HG02970 (cell line): Measurements from ENCODE around the gene ABCG5.

Experiments used
- ATAC-seq: cut with Tn5 transposase; IDR thresholded peaks from one replicate; pipeline ENCODE4 v1.9.1; 2021; ENCODE audit warnings: mild to moderate bottlenecking, moderate library complexity, moderate number of reproducible peaks; ENCODE audit not compliant: unreplicated experiment, low FRiP score

The ABCG5 gene

DNA sequence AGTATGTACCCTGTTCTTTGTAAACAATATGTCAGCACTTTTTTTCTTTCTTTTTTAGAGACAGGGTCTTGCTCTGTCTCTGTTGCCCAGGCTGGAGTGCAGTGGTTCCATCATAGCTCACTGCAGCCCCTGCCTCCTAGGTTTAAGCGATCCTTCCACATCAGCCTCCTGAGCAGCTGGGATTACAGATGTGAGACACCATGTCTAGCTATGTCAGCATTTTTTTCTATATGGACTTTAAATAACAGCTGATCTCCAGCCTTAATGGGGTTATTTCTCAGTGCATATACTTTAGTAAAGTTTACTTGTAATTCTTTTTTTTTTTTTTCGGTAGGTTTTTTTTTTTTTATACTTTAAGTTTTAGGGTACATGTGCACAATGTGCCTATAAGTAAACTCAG lies 26.6 kb downstream of the ABCG5 start:
- ATAC-seq: no peak

DNA sequence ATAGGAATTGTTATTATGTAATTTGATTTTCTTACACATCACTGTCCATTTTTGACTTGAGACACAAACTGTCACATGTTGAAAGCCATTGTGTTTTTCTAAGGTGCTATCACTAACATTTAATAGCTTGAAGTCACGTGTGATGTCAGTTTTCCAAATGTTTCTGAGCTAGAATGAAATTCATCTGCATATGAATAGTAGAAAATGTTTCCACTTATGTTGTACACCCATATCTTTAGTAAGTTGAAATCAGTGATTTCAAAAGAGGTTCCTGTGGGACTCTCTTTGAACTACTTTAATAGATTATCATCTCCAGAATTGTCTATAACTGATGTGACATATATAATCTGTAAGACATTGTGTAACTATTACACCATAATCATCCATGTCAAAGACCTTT lies 27.8 kb downstream of the ABCG5 start:
- ATAC-seq: no peak

DNA sequence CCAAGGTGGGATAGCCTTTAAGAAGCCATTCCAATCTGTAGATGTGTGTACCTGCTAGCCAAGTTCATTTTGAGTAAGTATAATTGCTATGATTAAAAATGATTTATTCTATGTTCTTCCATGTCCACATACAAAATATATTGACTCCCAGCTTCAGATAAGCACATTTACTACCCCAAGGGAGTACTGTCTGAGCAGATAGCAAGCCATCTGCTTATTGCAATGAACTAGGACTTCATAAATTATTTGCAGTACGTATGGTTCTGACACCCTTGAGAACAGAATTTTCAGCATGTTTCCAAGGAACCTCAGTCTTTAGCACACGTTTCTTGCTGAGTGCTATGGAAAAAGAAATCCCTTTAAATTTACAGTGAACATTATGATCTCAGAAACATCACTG lies 28.2 kb downstream of the ABCG5 start:
- ATAC-seq: no peak

DNA sequence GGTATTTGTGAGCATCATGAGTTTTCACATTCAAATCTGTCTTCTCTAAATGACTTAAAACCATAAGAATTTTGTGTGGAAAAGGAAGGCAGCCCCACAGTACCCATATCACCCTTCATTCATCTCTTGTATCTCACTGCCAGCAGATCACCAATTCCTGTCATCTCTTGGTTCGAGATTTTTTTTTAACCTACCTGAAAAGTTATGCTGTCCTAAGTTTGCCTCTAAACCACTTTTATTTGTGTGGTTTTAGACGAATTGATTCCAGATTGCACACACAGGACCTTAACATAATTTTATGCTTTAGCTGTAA lies 32.0 kb downstream of the ABCG5 start:
- no peak for ATAC-seq

DNA sequence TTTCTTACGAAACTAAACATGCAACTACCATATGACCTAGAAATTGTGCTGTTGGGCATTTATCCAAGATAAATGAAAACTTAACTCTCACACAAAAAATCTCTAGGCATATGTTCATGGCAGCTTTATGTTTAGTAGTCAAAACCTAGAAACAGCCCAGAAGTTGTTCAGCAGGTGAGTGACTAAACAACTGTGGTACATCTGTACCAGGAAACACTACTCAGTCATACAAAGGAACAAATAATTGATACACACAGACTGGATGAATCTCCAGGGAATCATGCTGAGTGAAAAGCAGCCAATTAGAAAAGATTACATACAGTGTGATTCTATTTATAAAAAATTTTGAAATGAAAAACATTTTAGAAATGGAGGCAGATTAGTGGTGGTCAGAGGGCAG lies 35.5 kb downstream of the ABCG5 start:
- ATAC-seq: no peak

DNA sequence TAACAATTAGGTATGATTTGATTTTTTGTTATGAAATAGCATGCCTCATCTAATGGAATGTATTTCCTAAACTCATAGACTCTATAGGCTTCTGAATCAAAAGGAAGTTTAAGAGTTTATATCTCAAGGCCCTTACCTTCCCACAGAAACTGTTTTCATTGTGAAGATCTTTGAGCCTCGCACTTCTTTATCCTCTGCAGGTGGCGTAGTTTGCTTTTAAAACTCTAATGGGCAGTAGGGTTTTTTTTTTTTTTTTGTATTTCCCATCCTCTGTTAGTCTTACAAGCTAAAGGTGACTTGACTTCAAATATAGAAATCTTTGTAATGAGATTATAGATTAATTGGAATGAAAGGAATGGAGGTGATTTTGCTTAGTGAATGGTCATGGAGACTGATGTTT lies 36.5 kb downstream of the ABCG5 start:
- ATAC-seq: no peak

DNA sequence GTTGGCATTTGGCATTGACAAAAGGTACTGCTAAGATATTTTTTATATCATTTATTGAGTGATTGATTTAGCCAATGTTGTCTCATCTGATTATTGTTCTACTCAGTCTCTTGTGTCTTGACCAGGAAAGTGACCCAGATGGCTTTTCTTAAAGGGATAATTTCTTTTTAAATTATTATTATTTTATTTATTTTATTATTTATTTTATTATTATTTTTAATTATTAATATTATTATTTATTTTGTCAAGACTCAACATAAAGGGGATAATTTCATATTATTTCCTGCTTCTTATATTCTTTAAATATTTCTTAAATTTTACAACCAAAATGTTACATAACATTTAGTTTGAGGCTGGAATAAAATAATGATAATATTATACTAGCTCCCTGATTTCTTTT lies 37.7 kb downstream of the ABCG5 start:
- no peak for ATAC-seq

DNA sequence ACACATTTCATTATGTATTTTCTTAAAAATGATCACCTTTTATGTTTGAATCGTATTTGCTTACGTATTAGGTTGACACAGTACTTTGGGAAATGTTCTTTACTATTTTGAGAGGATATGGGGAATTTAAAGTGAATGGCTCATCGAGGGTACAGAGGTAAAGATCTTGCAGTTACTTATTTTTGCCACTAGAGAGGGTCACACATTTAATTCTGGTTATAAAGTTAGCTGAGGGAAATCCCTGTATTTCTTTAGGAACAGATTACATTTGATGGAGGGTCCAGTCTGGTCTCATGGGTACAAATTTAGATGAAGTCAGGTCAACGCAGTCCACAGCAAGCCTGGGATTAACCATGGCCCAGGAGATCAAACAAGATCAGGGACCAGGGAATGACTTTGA lies 40.3 kb downstream of the ABCG5 start:
- ATAC-seq: no peak

DNA sequence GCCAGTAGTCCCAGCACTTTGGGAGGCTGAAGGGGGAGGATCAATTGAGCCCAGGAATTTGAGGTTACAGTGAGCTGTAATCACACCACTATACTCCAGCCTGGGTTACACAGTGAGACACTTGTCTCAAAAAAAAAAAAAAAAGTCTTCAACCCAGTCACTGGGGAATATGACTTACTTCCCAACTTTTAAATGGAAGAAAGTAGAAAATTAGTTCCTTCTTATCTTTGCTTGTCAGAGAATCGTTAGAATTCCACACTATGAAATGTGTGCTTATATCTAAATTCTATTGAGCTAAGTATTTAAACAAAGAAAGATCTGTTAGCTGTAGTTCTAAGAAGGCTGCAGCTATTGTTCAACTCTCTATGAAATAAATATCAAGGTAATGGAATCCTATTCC lies 42.4 kb downstream of the ABCG5 start:
- ATAC-seq: no peak

DNA sequence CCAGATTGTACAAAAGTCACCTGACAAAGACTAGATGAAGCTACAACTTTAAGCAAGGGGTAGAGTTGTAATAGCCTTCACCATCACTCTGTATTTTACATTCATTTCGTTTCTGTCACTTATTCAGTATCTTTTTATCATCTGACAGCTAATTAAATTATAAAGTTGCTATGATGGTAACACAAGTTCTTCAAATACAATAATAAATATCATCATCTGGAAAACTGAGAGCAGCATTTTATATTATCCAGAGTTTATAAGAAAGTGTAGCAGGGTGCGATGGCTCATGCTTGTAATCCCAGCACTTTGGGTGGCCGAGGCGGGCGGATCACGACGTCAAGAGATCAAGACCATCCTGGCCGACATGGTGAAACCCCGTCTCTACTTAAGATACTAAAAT lies 43.7 kb downstream of the ABCG5 start:
- ATAC-seq: no peak

DNA sequence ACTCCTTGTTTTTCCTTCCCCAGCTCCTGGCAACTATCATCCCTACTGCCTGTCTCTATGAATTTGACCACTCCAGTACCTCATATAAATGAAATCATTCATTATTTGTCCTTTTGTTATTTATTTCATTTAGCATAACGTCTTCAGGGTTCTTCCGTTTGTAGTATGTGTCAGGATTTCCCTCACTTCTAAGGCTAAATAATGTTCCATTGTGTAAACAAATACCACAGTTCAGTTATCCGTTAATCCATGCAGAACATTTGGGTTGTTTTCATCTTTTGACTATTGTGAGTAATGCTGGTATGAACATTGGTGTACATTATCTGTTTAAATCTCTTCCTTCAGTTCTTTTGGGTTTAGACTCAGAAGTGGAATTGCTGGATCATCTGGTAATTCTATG lies 46.0 kb downstream of the ABCG5 start:
- no peak for ATAC-seq

DNA sequence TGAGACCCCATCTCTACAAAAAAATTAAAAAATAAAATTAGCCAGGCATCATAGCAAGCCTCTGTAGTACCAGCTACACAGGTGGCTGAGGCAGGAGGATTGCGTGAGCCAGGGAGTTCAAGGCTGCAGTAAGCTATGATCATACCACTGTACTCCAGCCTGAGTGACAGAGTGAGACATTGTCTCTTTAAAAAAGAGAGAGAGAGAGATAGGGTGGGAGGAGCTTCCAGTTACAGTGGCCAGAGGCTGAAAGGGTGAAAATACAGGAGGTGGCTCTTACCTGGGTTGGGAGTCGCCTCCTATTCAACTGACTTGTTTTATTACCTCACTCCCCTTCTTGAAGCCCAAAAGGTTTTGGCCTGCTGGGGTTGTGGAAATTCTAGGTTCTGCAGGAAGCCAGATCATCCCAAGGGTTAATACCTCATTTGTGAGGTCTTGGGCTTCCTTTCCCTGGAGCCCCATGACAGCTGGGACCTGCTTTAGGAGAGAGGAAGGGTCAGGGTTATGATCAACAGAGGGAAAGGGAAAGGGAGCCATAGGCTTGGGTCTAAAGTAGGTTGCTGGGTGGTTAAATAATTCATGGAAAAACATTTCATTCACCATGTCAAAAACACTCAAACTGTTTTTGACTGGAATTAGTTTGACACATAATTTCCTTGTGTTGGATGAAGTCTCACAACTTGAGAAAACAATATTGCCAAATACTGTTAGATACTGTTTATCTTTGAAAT lies 47.4 kb downstream of the ABCG5 start:
- no peak for ATAC-seq

DNA sequence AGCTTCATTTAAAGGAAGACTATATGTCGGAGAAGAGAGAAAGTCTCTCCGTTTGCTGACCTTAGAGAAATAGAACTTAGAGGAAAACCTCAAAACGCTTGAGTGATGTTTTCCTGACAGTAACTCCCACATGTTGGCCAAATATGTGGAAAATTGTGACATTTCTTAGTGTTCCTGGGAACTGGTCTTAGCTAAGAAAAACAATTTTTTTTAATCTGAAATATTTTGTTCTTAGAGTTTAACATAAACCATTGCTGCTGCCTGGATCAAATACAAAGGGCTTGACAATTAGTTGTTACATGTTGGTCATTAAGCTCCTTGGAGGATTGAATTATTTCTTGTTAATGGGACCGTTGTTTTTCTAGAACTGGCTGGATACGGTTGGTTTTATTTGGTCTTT lies 48.5 kb downstream of the ABCG5 start:
- ATAC-seq: no peak

DNA sequence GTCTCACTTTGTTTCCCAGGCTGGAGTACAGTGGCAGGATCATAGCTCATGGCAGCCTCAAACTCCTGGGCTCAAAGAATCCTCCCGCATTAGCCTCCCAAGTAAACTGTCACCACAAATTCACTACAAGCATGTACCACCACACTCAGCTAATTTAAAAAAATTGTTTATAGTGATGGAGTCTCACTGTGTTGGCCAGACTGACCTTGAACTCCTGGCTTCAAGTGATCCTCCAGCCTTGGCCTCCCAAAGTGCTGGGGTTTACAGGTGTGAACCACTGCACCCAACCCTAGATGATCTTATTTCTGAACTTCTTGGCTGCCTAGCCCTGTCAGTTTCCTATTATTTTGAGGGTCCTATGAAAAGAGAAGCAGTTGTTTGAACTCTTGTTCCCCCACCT lies 50.0 kb downstream of the ABCG5 start:
- no peak for ATAC-seq

DNA sequence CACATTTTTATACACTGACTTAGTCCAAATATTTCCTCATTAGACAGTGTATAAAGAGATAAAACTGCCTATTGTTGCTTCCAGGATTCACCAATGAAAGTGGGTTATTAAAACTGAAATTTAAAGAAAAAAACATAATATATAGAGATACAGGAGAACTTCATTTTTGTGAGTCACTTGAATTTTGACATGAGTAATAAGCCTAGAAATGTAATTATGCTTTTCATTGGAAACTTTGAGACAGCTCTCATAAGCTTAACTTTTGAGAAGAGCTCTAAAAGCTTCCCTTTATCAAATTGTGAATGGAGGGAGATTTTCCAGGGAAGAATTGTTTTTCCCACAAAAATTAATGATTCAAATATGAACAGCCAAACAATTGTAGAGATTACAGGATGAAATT lies 50.7 kb downstream of the ABCG5 start:
- ATAC-seq: no peak

DNA sequence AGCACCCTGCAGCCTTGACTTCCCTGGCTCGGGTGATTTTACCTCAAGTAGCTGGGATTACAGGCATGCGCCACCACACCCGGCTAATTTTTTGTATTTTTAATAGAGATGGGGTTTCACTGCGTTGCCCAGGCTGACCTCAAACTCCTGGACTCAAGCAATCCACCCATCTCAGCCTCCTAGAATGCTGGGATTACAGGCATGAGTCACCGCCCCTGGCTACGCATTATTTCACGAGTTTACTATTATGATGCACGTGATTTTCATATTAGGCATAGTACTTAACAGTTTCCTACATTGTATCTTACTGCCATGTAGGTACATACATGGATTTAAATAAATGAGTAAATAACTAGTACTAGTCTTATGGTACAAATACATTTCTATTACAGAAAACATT lies 60.4 kb downstream of the ABCG5 start:
- no peak for ATAC-seq

DNA sequence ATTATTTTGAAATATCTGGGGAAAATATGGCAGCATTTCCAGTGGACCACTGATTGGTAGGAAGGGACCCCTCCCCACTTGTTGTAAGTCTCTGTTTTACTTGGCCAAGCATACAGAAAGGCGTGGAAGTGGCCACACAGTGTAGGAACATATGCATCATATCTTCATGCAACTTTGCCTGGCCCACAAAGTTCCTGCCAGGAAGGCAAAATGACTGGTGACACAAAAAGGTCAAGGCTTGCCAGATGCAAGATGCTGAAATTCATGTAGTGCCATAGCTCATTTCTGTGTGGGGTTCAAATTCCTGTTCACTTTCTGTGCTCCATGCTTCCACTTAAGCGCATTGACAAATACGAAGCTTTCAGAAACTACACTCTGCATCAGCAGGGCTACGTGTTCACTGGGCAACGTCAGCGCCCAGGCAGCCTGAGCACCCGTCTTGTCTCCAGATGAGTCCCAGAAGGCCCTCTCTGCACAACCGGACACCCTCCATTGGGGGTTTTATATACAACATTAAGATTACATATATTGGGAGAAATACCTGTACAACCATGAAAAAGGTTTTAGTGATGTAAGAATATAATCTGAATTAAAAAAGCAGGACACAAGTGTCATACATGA lies 61.2 kb downstream of the ABCG5 start:
- no peak for ATAC-seq

DNA sequence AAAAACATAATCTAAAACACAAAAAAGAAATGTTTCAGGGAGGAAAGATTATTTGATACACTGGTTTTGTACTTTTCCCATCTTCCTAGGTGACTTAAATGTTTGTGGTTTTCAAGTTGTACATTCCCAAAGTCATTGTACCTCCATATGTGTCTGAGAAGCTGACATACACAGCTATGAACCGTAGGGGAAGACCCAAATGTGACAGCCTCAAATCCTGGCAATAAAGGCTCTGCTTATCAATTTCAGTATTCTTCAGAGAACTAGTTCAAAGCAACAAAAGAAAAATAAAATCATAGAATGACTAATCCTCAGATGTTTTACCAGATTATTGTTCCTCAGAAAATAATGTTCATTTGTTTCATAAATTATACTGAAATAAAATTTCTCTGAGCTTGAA lies 62.3 kb downstream of the ABCG5 start:
- no peak for ATAC-seq

DNA sequence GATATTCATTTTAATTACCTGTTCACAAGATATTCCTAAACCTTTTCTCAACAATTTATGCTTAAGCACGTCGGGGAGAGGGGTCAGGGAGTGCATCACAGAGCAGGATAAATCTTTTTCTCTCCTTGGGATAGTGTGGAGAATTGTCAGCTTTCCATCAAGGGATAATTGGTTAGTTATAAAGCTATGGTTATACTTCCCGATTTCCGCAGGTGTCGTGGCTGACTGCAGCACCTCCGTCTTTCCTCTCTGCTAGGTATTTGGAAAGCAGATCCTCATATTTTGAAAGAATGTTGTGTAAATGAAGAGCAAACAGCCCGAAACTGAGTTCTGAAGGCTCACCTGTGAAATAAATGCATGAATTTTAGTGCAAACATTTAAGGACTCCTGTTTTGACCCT lies 64.0 kb downstream of the ABCG5 start:
- no peak for ATAC-seq

DNA sequence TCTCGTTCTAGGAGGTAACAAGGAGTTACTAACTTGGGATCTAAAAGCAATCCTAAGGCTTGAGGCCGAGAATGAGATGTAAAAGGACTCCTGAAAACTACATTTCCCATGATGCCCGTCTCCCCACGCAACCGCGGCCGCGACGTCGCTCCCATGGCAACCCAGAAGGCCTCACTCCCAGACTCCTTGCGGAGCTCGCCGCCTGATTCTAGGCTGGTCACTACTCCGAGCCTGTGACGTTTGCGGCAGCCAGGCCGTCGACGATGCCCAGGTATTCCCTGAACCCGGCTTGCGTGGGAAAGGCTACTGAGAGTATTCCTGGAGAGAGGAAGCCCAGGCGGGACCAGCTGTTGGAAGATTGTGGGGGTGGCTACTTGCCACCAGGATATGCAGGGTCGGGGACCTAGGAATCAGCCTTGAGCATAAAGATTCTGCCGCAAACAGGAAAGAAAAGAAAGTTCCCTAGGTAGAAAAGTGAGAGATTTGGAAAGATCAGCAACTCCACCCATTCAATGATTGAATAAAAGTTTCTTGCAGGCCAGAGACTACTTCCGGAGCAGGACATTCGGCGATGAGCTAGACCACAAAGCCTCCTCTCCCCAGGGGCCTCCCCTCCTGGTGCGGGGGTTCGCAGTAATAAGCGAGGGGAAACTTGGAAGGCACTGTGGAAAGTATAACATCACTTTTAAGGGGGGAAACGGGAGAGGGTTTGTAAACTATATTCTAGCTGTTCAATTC lies 64.6 kb downstream of the ABCG5 start, which contains the start of gene DYNC2LI1:
TSS of gene DYNC2LI1 (plus strand) at position 164 of the 738 bp plus-strand sequence. CDS start at position 264, 100 bp downstream.
- peak; percentile 99 for ATAC-seq

DNA sequence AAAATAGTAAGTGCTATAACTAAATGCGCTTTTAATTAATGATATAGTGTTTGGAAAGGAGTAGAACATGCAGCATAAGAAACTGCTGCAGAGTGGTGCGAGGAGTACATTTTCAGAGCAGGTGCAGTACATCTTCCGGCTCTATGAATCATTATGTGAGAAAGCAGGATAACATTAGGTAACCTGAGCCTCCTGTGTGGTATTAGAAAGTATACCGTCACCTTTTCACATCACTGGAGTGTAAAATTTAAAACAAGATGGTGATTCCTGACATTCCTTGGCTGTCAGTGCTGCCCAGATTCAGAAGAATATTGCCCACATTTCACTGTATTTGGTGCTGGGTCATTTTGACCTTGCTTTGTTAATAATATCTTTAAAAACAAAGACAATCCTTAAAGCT lies 72.6 kb downstream of the ABCG5 start:
- ATAC-seq: no peak
